GM12878 (cell line): Measurements from ENCODE around the gene FAAP100. TPM values are rescaled to one million over a fixed set of nuclear protein-coding genes. Genes with fewer than 3 reads are reported as not detected.

Source experiments
- ATAC-seq: fragments of 200-7000 bp; cut with Tn5 transposase; 3 replicates; pipeline ENCODE4 v1.9.1; 2020; ENCODE audit warnings: mild to moderate bottlenecking, moderate library complexity
- BruUV-seq: library from RNA; stranded (reverse); fragments of 400-500 nt; replicated peaks from 2 replicates; lab custom pipeline; 2021; lab: Mats Ljungman, UMichigan
- CTCF ChIA-PET: fragments of 300-600 bp; sonication (Branson Sonifier 250); formaldehyde crosslinking; extraction: SDS; loops from one replicate; lab custom pipeline; 2021; ENCODE audit warnings: inconsistent platforms; lab: Yijun Ruan, JAX
- POLR2A ChIA-PET: fragments of 350-600 bp; formaldehyde crosslinking; extraction: SDS; loops from one replicate; lab custom pipeline; 2021; ENCODE audit warnings: inconsistent platforms; lab: Charles Lee
- RAD21 ChIA-PET: fragments of 300-600 bp; sonication (Branson Sonifier 250); formaldehyde crosslinking; loops from one replicate; lab custom pipeline; 2023; ENCODE audit warnings: antibody characterized with exemption; ENCODE audit not compliant: unreplicated experiment; lab: Charles Lee
- SMC1A ChIA-PET: fragments of 300-600 bp; sonication (Branson Sonifier 250); formaldehyde crosslinking; loops from one replicate; lab custom pipeline; 2023; ENCODE audit not compliant: unreplicated experiment, uncharacterized antibody; lab: Charles Lee
- DNase-seq: peaks from one replicate; pipeline ENCODE4 v3.0.0-alpha.2; 2011; ENCODE audit warnings: low read depth, low spot score
- FAIRE-seq: peaks from 3 replicates; lab custom pipeline; 2011; peaks lifted over from hg19 to GRCh38; lab: Jason Lieb, UNC
- H2AFZ ChIP-seq: 2 replicates; pipeline ENCODE4 v1.6.0; 2011; ENCODE audit warnings: low read depth, low read length, control low read depth; ENCODE audit not compliant: control insufficient read depth
- H3K27ac ChIP-seq: 2 replicates; pipeline ENCODE4 v1.5.1; 2011; ENCODE audit warnings: control low read depth; ENCODE audit not compliant: control insufficient read depth, insufficient read depth
- H3K27me3 ChIP-seq, 2 experiments: replicated peaks in 1 of 2; 2 replicates each; pipeline versions ENCODE4 v1.6.0 to v1.6.1; 2011; ENCODE audit warnings: low read length in 1 of 2; ENCODE audit not compliant: control insufficient read depth in 2 of 2, insufficient read depth in 2 of 2
- H3K36me3 ChIP-seq, 2 experiments: 2 replicates each; pipeline ENCODE4 v1.5.1; 2011; ENCODE audit warnings: low read length in 1 of 2; ENCODE audit not compliant: control insufficient read depth in 2 of 2, insufficient read depth in 2 of 2
- H3K4me1 ChIP-seq: 2 replicates; pipeline ENCODE4 v1.6.1; 2011; ENCODE audit warnings: mild to moderate bottlenecking, low read length, moderate library complexity, mixed read lengths; ENCODE audit not compliant: control insufficient read depth, insufficient read depth
- H3K4me2 ChIP-seq: 2 replicates; pipeline ENCODE4 v1.6.0; 2011; ENCODE audit warnings: control low read depth; ENCODE audit not compliant: control insufficient read depth, insufficient read depth
- H3K4me3 ChIP-seq: fragments of 200-600 bp; sonication (generic); 2 replicates; pipeline ENCODE4 v1.5.1; 2016
- H3K79me2 ChIP-seq: 2 replicates; pipeline ENCODE4 v1.6.0; 2011; ENCODE audit warnings: low read length; ENCODE audit not compliant: control insufficient read depth, insufficient read depth
- H3K9ac ChIP-seq: 2 replicates; pipeline ENCODE4 v1.8.0; 2011; ENCODE audit warnings: low read length, control low read depth, mixed read lengths; ENCODE audit not compliant: control insufficient read depth, insufficient read depth
- H3K9me3 ChIP-seq: replicated peaks from 3 replicates; pipeline ENCODE4 v1.5.1; 2011; ENCODE audit warnings: mild to moderate bottlenecking, low read length; ENCODE audit not compliant: control insufficient read depth, insufficient read depth
- H4K20me1 ChIP-seq: 2 replicates; pipeline ENCODE4 v1.6.0; 2011; ENCODE audit not compliant: control insufficient read depth, insufficient read depth
- CBFB ChIP-seq: IDR thresholded peaks from 2 replicates; pipeline ENCODE4 v1.6.1; 2016; ENCODE audit warnings: antibody characterized with exemption, low read depth
- EP300 ChIP-seq, 2 experiments: fragments of 150-350 bp in 1 of 2; IDR thresholded peaks; 2 replicates each; pipeline ENCODE4 v1.6.1; 2011 to 2012; ENCODE audit warnings: low read depth in 2 of 2, low read length in 2 of 2, borderline replicate concordance in 1 of 2, improper control_type of control experiment in 1 of 2, inconsistent platforms in 1 of 2; ENCODE audit not compliant: control insufficient read depth in 1 of 2
- FOXM1 ChIP-seq: IDR thresholded peaks from 2 replicates; pipeline ENCODE4 v1.6.1; 2012; ENCODE audit warnings: low read depth, mild to moderate bottlenecking, inconsistent platforms, low read length, moderate library complexity
- MXI1 ChIP-seq: fragments of 150-350 bp; IDR thresholded peaks from 2 replicates; pipeline ENCODE4 v1.6.1; 2011; ENCODE audit warnings: low read depth, mild to moderate bottlenecking, inconsistent platforms, low read length, improper control_type of control experiment
- MYC ChIP-seq: IDR thresholded peaks from 2 replicates; pipeline ENCODE4 v1.6.1; 2011; ENCODE audit warnings: mild to moderate bottlenecking, low read length, moderate library complexity, inconsistent platforms; ENCODE audit not compliant: insufficient read depth, insufficient replicate concordance, insufficient read length, severe bottlenecking
- POLR2A ChIP-seq: IDR thresholded peaks from 2 replicates; pipeline ENCODE4 v1.6.1; 2011; ENCODE audit warnings: low read depth, mild to moderate bottlenecking, low read length
- SPI1 ChIP-seq: IDR thresholded peaks from 2 replicates; pipeline ENCODE4 v1.6.1; 2011; ENCODE audit warnings: low read depth, mild to moderate bottlenecking, low read length, moderate library complexity, borderline replicate concordance; ENCODE audit not compliant: insufficient read depth
- TCF12 ChIP-seq: IDR thresholded peaks from 2 replicates; pipeline ENCODE4 v1.6.1; 2011; ENCODE audit warnings: low read depth, mild to moderate bottlenecking, low read length
- ZNF384 ChIP-seq: IDR thresholded peaks from 2 replicates; pipeline ENCODE4 v1.6.1; 2012; ENCODE audit warnings: low read depth, mild to moderate bottlenecking, low read length, improper control_type of control experiment, borderline replicate concordance
- WGBS: methylation state at CpG from one replicate; pipeline ENCODE4 v1.1.6; 2016; ENCODE audit warnings: low lambda C conversion rate; ENCODE audit not compliant: insufficient replicate concordance, insufficient coverage; ENCODE audit errors: missing lambda C conversion rate; 5-methylcytosine and 5-hydroxymethylcytosine counted together
- in situ Hi-C: fragments of 300-500 bp; cut with MboI; formaldehyde crosslinking; loops from 9 replicates; pipeline ENCODE4 v1.14.3; 2018; ENCODE audit warnings: mixed read lengths
- intact Hi-C: fragments of 100-400 bp; cut with micrococcal nuclease; formaldehyde crosslinking; loops from one replicate; pipeline ENCODE4 v1.14.2; 2022; ENCODE audit not compliant: unreplicated experiment
- polyA plus RNA-seq, 11 experiments: library from polyadenylated mRNA; depleted of rRNA in 4 of 11; unstranded in 6 of 11; stranded (reverse) in 5 of 11; fragments of >200 nt; fragmentation: Nextera tagmentation in 4 of 11; fragmentation: Illumina TruSeq in 1 of 11; extraction: Ambion mirVana in 4 of 11; extraction: Trizol in 1 of 11; gene quantifications; 1 replicate in 1 of 11; 2 replicates in 10 of 11; pipeline versions ENCODE4 v1.2.1 to v1.2.3, GENCODE V29; 2011 to 2016; ENCODE audit warnings: inconsistent platforms in 2 of 11, missing spikeins in 2 of 11, low read depth in 1 of 11
- total RNA-seq, 4 experiments: library from RNA; depleted of rRNA in 3 of 4; stranded (reverse); fragments of >200 nt in 3 of 4; fragmentation: Illumina TruSeq in 1 of 4; extraction: Trizol in 1 of 4; gene quantifications; 2 replicates each; pipeline versions ENCODE4 v1.2.1 to v1.2.3, GENCODE V29; 2013 to 2021
- TF ChIP-seq, protein P1 (sequence below): fragments of 450-650 bp; formaldehyde crosslinking; IDR thresholded peaks from 2 replicates; pipeline ENCODE4 v1.5.0; 2022; ENCODE audit warnings: mild to moderate bottlenecking, missing genetic modification characterization
- TF ChIP-seq, protein P2 (sequence below): IDR thresholded peaks from 2 replicates; pipeline ENCODE4 v1.6.1; 2011; ENCODE audit warnings: mild to moderate bottlenecking, low read depth, low read length, moderate library complexity; ENCODE audit not compliant: insufficient replicate concordance

Gene FAAP100
- total and polyA plus RNA-seq, 10 of the 15 experiments (the other 5 are each of a cell fraction or from before 2014, with no cell fraction given): 0.11 to 46.2 (median 17.1) TPM

- TF ChIP-seq, protein P1, sequence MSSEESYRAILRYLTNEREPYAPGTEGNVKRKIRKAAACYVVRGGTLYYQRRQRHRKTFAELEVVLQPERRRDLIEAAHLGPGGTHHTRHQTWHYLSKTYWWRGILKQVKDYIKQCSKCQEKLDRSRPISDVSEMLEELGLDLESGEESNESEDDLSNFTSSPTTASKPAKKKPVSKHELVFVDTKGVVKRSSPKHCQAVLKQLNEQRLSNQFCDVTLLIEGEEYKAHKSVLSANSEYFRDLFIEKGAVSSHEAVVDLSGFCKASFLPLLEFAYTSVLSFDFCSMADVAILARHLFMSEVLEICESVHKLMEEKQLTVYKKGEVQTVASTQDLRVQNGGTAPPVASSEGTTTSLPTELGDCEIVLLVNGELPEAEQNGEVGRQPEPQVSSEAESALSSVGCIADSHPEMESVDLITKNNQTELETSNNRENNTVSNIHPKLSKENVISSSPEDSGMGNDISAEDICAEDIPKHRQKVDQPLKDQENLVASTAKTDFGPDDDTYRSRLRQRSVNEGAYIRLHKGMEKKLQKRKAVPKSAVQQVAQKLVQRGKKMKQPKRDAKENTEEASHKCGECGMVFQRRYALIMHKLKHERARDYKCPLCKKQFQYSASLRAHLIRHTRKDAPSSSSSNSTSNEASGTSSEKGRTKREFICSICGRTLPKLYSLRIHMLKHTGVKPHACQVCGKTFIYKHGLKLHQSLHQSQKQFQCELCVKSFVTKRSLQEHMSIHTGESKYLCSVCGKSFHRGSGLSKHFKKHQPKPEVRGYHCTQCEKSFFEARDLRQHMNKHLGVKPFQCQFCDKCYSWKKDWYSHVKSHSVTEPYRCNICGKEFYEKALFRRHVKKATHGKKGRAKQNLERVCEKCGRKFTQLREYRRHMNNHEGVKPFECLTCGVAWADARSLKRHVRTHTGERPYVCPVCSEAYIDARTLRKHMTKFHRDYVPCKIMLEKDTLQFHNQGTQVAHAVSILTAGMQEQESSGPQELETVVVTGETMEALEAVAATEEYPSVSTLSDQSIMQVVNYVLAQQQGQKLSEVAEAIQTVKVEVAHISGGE (CRISPR knock-in tag): no peak
- TF ChIP-seq MYC: peak; percentile 23
Observed at GRCh38 chr17:81509207-81509971, 42.8 kb downstream of the FAAP100 start (continued).

DNA sequence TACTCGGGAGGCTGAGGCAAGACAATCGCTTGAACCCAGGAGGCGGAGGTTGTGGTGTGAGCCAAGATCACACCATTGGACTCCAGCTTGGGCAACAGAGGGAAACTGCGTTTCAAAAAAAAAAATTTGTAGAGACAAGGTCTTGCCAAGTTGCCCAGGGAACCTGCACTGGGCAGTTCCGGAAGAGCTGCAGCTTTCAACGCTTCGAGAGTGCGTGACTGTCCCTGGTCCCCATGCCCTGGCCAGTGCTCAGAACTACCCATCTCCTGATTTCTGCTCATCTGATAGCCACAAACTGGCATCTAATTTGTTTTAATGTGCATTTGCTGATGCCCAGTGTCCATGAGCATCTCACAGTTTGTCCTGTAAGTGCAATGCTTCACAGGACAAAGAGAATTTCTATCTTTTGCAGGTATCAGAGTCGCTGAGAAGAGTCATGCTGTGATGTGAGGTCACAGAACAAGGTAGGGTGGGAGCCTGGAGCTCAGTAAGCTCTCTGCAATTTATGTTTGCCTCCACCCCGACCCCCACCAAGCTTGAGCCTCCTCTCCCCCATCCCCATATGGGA lies 43.4 kb downstream of the FAAP100 start:
- intact Hi-C loops (no loop called here), in situ Hi-C loops (no loop called here)
- no peak for DNase-seq
- ChIA-PET SMC1A (interaction anchor here (2.2 kb wide), 1 partner anchor 25 kb away, joined by 9 read pairs; no protein-coding TSS in a partner anchor), CTCF (interaction anchor here (0.7 to 1.7 kb wide), 5 partner anchors 9 to 217 kb away, joined by 3 to 8 read pairs (median 4); no protein-coding TSS in a partner anchor), RAD21 (interaction anchor here (0.8 to 1.3 kb wide), 2 partner anchors 11 to 25 kb away, joined by 3 to 4 read pairs; no protein-coding TSS in a partner anchor), POLR2A (interaction anchor here (0.6 to 2.4 kb wide), 4 partner anchors 8 to 157 kb away, joined by 3 to 16 read pairs (median 4); partner anchors contain the start of genes CCDC137 and OXLD1)
- H3K27me3 ChIP-seq: no peaks in the 10 kb centered on the region
- H3K4me3 ChIP-seq: peak overlapping the region; percentile 95
- peaks cover 11% of the 10 kb centered on the region for H4K20me1 ChIP-seq
- no peaks in the 10 kb centered on the region; the same call in 2 of the 3 replicates for H3K9me3 ChIP-seq
- FAIRE-seq: peak; percentile 83
- peak overlapping the region; percentile 85; the same call in 1 of the 2 replicates for H3K9ac ChIP-seq
- peak overlapping the region; percentile 85 for H3K4me2 ChIP-seq
- H3K79me2 ChIP-seq: peaks cover 47% of the 10 kb centered on the region
- no peak overlapping the region for H2AFZ ChIP-seq
- peaks cover 18 to 29% of the 10 kb centered on the region in 2 experiments for H3K36me3 ChIP-seq
- peak; percentile 1; the same call in 1 of the 3 replicates for ATAC-seq
- WGBS: 16% methylated on average over 10 of the region's 10 CpGs
- no TSS peak for BruUV-seq
- H3K27ac ChIP-seq: no peak overlapping the region
- H3K4me1 ChIP-seq: no peaks in the 10 kb centered on the region
- TF ChIP-seq EP300 (IDR thresholded peaks at IDR 0.05; ENCODE audit: borderline replicate concordance in 1 of 2, control insufficient read depth in 1 of 2, low read depth in 2 of 2, low read length in 2 of 2) (no peak), POLR2A (peak; percentile 78), CBFB (peak; percentile 11; the same call in 1 of the 2 replicates), MXI1 (no peak), SPI1 (no peak), FOXM1 (no peak), TCF12 (peak; percentile 16; the same call in 1 of the 2 replicates), ZNF384 (no peak)
- TF ChIP-seq, protein P2, sequence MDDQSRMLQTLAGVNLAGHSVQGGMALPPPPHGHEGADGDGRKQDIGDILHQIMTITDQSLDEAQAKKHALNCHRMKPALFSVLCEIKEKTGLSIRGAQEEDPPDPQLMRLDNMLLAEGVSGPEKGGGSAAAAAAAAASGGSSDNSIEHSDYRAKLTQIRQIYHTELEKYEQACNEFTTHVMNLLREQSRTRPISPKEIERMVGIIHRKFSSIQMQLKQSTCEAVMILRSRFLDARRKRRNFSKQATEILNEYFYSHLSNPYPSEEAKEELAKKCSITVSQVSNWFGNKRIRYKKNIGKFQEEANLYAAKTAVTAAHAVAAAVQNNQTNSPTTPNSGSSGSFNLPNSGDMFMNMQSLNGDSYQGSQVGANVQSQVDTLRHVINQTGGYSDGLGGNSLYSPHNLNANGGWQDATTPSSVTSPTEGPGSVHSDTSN: peak; percentile 3
